Astrocyte of the spinal cord (primary cell): ENCODE measurements around the gene RACK1.

Source experiments
- DNase-seq: peaks from one replicate; pipeline ENCODE4 v3.0.0; 2011; ENCODE audit warnings: low read depth, low spot score
- H3K4me3 ChIP-seq: 2 replicates; pipeline ENCODE4 v1.5.1; 2011; ENCODE audit warnings: low read depth, mild to moderate bottlenecking, low read length, moderate library complexity
- CTCF ChIP-seq: IDR thresholded peaks from 2 replicates; pipeline ENCODE4 v1.5.1; 2012; ENCODE audit warnings: low read depth, mild to moderate bottlenecking, low read length, inconsistent platforms
- in situ Hi-C: cut with HindIII; loops from 2 replicates; pipeline ENCODE4 v1.10.0; 2017; ENCODE audit warnings: low sequenced_read_pairs

Gene RACK1

DNA sequence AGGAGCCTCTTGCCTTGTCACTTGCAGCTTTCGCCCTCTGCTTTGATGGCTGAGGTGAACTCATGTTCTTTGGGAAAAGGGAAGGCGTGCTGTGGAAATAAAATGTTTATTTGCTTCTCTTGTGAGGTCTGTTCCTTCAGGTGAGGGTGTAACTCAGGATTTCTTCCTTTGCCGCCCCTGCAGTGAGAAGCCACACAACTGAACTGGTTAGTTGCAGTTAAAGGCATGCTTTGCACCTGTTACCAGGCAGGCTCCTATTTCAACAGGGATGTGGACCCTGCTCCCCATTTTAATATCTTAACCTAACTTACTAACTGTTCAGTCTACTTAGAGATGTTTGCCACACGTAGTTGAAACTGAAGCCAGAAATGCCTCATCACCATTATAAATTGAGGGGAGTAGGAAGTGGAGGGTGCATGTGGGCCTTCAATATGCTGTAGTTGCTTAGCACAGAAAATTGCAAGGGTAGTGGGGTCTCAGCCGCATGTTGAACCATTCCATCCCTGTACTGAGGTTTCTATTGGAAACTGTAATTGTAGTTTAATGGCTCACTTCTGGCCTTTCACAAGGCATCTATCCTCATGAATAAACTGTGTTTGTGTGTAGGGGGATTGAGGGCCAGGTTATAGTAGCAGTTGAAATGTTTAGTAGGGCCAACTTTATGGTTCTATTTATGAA, 7.9 kb downstream of the RACK1 start:
- in situ Hi-C loops, result no loop called here
- no peak overlapping the region for H3K4me3 ChIP-seq
- no peak for DNase-seq
- TF ChIP-seq CTCF, result no peak

DNA sequence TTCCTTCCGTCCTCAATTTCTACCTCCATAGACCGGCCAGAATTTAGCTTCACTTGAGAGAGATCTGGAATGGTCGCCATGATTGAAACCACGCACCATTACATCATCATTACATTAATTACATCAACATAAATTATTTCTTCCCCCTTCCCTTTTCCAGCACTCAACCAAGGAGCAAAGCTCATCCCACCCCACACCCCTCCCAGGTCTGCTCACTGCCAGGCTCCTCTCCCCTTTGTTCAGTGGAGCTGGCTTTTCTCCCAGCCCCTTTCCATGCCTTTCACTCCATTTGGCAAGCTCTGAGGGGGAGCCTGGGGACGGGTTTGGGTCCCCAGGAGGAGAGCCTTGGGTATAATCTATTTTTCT, 8.4 kb downstream of the RACK1 start:
- H3K4me3 ChIP-seq, result no peak overlapping the region
- no peak for TF ChIP-seq CTCF
- DNase-seq, result no peak
- in situ Hi-C loops, result no loop called here

GRCh38 chr5:181234455-181235306, 9.0 kb downstream of the RACK1 start:
- no peak for DNase-seq
- TF ChIP-seq CTCF, result no peak
- no peak overlapping the region for H3K4me3 ChIP-seq
- in situ Hi-C loops, result no loop called here

DNA sequence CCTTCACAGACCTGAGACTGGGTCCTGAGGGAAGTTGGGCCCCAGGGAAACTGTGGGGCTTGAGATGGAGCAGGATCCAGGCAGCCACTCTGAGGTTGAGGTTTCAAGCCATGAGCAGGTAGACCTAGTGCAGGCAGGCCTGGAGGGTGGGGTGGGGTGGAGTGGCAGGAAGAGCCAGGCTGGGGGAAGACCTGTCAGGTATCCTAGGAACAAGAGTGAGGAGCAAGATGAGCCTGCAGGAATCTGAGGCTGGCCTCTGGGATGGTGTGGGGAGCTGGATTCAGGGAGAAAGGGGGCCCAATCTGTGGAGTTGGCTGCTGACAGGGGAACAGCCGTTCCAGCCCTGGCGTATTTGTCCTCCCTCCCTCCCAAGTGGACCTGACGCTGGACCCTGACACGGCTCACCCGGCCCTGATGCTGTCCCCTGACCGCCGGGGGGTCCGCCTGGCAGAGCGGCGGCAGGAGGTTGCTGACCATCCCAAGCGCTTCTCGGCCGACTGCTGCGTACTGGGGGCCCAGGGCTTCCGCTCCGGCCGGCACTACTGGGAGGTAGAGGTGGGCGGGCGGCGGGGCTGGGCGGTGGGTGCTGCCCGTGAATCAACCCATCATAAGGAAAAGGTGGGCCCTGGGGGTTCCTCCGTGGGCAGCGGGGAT, 9.8 kb downstream of the RACK1 start:
- H3K4me3 ChIP-seq, result no peak overlapping the region
- in situ Hi-C loops, result no loop called here
- TF ChIP-seq CTCF, result no peak
- no peak for DNase-seq

GRCh38 chr5:181233088-181233800, 10.5 kb downstream of the RACK1 start:
- no peak overlapping the region for H3K4me3 ChIP-seq
- in situ Hi-C loops, result no loop called here
- TF ChIP-seq CTCF, result no peak
- no peak for DNase-seq

- no peak for TF ChIP-seq CTCF
- in situ Hi-C loops, result no loop called here
- no peak overlapping the region for H3K4me3 ChIP-seq
- no peak for DNase-seq
These were observed 11.1 kb downstream of the RACK1 start for GRCh38 chr5:181232593-181232992.
